GM21447 (cell line): Measurements from ENCODE around the gene SSTR3.

ENCODE experiments used
- ATAC-seq: cut with Tn5 transposase; IDR thresholded peaks from one replicate; pipeline ENCODE4 v1.9.1; 2021; ENCODE audit not compliant: unreplicated experiment

Gene SSTR3

GRCh38 chr22:37154925-37155712 is 57.2 kb downstream of the SSTR3 start:
- no peak for ATAC-seq
